Esophagus muscularis mucosa (tissue), 4 donors: Measurements from ENCODE around the gene SMIM22.

Source experiments
- CTCF ChIP-seq, 3 experiments: fragments of 200-600 bp in 2 of 3; fragments of 450-650 bp in 1 of 3; sonication (generic) in 2 of 3; IDR thresholded peaks; one replicate each; pipeline ENCODE4 v1.5.1; 2017 to 2019; ENCODE audit warnings: antibody characterized with exemption in 3 of 3, mild to moderate bottlenecking in 2 of 3, moderate library complexity in 1 of 3
- EP300 ChIP-seq: sonication (generic); formaldehyde crosslinking; IDR thresholded peaks from one replicate; pipeline ENCODE4 v1.6.1; 2017; ENCODE audit warnings: antibody characterized with exemption
- POLR2A ChIP-seq: fragments of 450-650 bp; IDR thresholded peaks from one replicate; pipeline ENCODE4 v1.6.1; 2017; ENCODE audit warnings: antibody characterized with exemption, moderate library complexity, mild to moderate bottlenecking, low read depth
- POLR2AphosphoS5 ChIP-seq, 2 donors: sonication (generic); formaldehyde crosslinking; IDR thresholded peaks; one replicate each; pipeline ENCODE4 v1.6.1; 2017; ENCODE audit warnings: antibody characterized with exemption in 2 of 2

- TF ChIP-seq CTCF (IDR thresholded peaks at IDR 0.05) (peak in 1 of 3 experiments; percentile 14), POLR2AphosphoS5 (IDR thresholded peaks at IDR 0.05) (peak; percentile 91 to 96), POLR2A (peak; percentile 20), EP300 (no peak)
Measured at GRCh38 chr16:4768549-4769305, 26.4 kb upstream of the SMIM22 start.
